NB4 (cell line): ENCODE measurements around the gene ST14.

ENCODE experiments used
- CTCF ChIP-seq: IDR thresholded peaks from one replicate; pipeline ENCODE4 v1.5.1; 2012; ENCODE audit warnings: low read depth, low read length
- MAX ChIP-seq: IDR thresholded peaks from 2 replicates; pipeline ENCODE4 v1.6.1; 2011; ENCODE audit warnings: low read depth, low read length
- MYC ChIP-seq: IDR thresholded peaks from 2 replicates; pipeline ENCODE4 v1.6.1; 2011; ENCODE audit warnings: low read depth, low read length
- POLR2A ChIP-seq: IDR thresholded peaks from 2 replicates; pipeline ENCODE4 v1.6.1; 2011; ENCODE audit warnings: mild to moderate bottlenecking; ENCODE audit not compliant: insufficient read length; ENCODE audit errors: extremely low read depth

GRCh38 chr11:130148796-130149326 is 10.7 kb upstream of the ST14 start:
- no peak for TF ChIP-seq POLR2A
- TF ChIP-seq CTCF: no peak
- TF ChIP-seq MAX: no peak
- no peak for TF ChIP-seq MYC
